Measurements from ENCODE around the gene SDK1.
"Not testable (repeated sequence)": the region's sequence is repeated elsewhere in the genome, so short reads cannot be mapped to it uniquely, and the experiment has no call there.

SDK1 gene

DNA sequence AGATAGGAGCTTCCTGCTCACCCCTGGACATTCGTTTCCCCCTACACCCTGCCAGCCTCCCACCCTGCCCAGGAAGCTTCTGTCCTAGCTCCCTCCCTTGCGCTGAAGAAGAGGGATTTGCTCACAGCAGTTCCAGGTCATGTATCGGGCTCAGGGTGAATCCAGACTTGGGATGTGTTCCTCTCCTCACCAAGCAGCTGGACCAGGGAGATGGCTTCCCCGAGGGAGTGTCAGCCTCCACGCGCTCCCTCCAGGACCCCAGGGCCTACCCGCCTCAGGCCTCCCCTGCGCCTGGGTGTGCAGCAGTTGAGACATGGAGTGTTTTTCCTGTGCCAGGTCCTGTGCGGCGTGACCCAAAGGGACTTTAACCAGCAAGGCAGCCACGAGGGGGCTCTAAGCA lies 945.5 kb downstream of the SDK1 start:
- DNase-seq (ENCODE audit: low spot score) = no peak

DNA sequence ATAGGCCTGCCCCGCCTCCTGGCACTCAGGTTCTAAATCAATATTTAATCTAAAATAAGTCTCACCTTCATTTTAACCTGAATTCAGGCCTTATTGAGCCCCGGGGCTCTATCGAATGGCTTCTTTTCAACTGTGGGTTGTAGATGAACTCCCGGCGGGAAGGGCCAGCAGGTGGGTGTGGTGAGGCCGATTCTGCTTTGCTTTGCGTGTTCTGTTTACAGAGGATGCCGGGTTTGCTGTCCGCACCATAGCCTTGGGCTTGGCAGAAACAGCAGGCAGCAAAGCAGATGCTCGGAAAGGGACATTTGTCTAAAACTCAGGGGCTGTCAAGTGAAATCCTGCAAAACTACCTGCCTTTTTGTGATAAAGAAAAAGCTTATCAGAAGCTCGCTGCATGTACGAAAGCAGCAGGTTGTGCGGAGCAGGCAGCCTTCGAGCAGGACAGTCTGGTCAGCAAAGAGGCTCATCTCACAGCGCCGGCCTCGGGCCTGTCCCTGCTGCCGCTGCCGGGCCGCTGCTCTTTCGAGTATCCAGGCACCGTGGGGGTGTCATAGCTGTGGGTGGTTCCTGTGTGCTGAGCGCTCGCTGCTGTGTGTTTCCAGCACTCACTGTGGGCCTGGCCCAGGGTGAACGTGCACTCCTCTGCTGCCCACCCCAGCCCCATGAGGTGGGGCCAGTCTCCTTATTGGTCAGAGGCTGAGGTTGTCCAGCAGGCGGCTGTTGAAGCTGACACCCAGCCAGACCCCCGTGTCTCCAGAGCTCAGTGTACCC lies 946.2 kb downstream of the SDK1 start:
- DNase-seq (ENCODE audit: low spot score) = no peak

DNA sequence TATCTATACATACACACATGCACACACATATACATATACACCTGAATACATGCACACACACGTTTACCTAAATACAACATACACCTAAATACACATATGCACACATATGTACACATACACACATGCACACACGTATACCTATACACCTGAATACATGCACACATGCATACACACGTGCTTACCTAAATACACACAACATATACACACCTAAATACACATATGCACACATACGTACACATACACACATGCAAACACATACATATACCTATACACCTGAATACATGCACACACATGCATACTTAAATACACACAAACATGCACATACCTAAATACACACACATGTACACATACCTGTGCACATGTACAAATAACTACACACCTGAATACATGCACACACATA lies 947.2 kb downstream of the SDK1 start:
- no peak for DNase-seq (ENCODE audit: low spot score)

DNA sequence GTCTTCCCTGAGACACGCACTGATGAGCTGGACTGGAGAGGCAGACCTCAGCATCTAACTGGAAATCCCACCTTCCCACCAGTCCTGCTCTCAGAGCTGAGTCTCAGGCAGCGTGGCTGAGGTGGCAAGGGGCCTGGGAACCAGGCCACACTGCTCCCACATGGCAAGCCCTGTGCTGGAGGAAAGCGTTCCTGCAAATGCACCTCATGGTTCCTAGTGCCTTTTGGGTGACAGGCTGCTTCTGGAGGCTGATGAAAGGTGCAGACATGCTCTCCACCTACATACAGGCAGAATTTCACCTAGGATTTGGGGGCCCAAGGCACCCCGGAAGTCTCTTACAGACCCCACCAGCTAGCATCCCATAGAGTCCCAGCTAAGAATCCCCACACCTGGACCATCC lies 948.2 kb downstream of the SDK1 start:
- DNase-seq (ENCODE audit: low spot score) = no peak

DNA sequence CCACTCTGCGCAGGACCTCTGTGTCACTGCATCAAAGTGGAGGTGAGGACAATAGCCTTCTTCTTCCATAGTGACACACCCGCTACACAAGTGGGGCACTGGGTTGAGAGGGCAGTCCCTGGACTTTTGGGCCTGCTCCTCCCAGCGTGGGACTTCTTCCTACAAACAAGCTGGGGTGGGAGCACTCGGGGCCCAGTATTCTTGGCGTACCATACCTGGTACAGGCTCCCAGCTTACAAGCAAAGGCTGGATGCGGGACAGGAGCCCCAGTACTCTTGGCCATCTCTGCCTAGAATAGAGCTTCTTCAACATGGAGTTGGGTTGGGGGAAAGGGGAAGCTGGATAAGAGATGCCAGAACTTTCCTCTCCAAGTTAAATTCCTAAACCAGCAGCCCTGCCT lies 954.3 kb downstream of the SDK1 start:
- no peak for DNase-seq (ENCODE audit: low spot score)

DNA sequence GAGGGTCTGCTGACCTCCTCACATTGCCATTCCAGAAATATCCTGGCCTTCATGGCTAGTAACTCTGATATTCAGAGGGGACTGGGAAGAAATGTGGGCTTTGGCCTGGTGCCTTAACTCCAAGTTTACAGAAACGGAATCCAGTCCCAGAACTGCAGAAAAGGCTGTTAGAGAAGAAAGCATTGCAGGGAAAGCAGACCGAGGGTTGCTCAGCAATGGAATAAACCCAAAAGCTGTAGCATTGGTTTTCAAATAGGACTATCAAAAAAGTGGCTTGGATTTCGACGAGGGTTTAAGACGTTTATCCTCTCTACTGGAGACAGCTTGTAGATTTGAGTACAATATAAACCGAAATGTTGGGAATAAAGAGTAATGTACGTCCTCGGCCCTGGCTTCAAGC lies 955.2 kb downstream of the SDK1 start:
- DNase-seq (ENCODE audit: low spot score) = no peak

DNA sequence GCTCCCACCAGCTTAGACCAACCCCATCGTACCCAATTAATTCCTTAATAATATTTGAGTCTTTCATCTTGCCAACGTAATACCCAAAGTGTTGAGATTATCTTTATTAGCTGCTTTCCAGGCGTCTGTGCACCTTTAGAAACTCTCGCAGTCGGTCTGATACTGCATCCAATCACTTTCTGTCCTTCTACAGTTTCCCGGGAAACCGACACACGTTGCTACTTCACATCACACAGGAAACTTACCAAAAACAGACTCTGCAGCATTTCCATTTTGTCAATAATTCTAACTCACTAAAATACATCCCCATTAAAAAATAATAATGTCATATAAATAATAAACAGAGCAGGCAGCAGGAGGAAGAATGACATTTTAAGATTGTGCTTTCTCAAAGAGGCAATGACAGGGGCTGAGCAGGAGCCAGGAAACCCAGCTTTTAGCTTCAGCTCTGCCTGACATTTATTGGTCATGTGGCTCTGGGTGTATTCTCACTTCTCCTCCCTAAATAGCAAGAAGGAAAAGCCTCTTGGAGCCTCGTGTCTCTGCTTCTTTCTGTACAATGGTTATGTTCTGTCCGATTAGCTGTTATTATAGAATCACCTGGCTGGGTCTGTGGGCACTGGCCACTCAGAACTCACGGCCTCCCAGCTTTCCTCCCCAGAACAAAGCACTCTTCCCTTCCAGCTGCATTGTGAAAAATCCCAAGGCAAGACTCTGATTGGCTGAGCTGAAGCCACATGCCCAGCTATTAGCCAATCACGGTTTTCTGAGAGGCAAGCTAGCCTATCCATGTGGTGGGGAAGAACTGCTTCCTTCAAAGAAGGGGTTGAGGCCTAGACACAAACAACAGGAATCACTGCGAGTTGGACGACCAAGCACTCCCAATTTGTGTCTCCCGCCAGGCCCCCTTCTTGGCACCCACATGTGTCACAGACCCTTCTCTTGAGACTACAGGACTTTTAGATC lies 956.4 kb downstream of the SDK1 start:
- no peak for DNase-seq (ENCODE audit: low spot score)

DNA sequence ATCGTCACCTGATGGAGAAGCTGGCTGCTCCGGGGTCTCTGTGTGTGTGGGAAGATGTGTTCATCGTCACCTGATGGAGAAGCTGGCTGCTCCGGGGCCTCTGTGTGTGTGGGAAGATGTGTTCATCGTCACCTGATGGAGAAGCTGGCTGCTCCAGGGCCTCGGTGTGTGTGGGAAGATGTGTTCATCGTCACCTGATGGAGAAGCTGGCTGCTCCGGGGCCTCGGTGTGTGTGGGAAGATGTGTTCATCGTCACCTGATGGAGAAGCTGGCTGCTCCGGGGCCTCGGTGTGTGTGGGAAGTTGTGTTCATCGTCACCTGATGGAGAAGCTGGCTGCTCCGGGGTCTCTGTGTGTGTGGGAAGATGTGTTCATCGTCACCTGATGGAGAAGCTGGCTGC lies 959.1 kb downstream of the SDK1 start:
- DNase-seq (ENCODE audit: low spot score) = not testable (repeated sequence)

DNA sequence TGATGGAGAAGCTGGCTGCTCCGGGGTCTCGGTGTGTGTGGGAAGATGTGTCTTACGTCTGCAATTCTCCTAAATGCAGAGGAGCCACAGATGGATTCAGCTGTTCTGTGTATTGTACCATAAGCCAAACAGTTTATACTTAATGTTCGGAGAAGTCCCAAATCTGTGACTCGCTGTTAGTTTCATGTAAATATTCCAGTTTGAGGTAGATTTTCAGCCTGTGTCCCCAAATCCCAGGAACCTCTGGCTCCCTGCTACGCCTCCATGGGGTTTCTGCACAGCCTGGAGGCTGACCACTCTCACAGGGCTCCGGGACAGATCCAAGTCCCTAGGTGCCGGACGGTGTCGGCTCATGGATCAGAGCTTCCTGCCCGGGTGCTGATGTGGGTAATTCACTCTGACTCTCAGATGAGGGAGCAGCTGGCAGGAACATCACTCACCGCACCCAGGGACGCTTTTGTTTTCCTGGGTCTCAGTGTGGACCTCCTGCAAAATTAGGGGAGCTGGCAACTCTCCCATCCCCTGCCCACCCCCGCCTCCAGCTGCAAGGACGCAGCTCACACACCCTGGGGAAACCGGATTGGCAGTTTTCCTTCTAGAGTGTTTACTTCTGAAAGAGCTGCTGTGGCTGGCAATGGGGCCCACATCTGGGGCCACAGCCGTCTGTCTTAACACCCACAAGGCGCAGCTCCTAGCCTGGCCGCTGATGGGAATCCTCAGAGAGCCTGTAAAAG lies 960.0 kb downstream of the SDK1 start:
- DNase-seq (ENCODE audit: low spot score) = no peak

DNA sequence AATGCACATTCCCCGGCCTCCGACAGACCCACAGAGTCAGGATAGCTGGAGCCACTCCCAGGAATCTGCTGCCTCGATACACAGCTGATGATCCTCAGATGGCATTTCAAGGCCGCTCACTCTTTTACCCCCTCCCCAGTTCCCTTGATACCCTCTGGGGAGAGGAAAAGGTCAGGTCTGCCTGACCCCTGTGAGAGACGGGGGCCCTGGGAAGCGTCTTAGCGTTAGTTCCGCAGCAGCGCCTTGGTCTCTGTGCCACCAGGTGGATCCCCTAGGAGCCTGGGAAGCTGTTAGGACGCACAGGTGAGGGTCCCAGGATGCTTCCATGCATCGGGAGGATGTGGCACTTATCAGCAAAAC lies 960.5 kb downstream of the SDK1 start:
- DNase-seq (ENCODE audit: low spot score) = no peak

DNA sequence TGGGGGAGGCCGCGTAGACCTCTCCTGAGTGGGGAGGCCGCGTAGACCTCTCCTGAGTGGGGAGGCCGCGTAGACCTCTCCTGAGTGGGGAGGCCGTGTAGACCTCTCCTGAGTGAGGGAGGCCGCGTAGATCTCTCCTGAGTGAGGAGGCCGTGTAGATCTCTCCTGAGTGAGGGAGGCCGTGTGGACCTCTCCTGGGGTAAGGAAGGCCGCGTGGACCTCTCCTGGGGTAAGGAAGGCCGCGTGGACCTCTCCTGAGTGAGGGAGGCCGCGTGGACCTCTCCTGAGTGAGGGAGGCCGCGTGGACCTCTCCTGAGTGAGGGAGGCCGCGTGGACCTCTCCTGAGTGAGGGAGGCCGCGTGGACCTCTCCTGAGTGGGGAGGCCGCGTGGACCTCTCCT lies 963.2 kb downstream of the SDK1 start:
- not testable (repeated sequence) for DNase-seq (ENCODE audit: low spot score)

DNA sequence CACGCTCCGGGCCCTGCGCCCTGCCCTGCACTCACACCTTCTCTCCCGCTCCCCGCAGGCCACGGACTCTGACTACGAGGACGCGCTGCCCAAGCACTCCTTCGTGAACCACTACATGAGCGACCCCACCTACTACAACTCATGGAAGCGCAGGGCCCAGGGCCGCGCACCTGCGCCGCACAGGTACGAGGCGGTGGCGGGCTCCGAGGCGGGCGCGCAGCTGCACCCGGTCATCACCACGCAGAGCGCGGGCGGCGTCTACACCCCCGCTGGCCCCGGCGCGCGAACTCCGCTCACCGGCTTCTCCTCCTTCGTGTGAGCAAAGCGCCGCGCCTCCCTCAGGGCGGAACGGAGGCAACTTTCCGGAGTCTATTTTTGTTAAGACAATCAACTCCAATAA lies 964.0 kb downstream of the SDK1 start:
- DNase-seq (ENCODE audit: low spot score) = no peak

DNA sequence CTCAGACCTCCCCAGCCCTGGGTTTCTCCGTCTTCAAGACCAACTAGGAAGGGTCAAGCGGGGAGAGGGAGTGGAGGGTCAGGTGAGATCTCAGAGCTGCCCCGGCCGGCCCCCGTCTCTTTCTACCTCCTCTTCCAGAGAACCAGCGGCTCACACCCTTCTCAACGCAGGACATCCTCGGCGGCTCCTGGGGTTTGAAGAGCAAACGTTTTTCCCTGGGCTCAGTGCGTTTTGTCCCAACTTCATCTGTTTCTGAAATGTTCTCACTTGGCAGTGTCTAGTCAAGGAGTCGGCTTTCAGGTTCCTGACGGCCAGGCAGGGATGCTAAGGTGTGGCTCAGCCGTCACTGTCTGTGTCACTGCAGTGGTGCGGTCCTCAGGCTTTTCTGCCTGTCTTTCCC lies 964.6 kb downstream of the SDK1 start:
- DNase-seq (ENCODE audit: low spot score) = no peak

DNA sequence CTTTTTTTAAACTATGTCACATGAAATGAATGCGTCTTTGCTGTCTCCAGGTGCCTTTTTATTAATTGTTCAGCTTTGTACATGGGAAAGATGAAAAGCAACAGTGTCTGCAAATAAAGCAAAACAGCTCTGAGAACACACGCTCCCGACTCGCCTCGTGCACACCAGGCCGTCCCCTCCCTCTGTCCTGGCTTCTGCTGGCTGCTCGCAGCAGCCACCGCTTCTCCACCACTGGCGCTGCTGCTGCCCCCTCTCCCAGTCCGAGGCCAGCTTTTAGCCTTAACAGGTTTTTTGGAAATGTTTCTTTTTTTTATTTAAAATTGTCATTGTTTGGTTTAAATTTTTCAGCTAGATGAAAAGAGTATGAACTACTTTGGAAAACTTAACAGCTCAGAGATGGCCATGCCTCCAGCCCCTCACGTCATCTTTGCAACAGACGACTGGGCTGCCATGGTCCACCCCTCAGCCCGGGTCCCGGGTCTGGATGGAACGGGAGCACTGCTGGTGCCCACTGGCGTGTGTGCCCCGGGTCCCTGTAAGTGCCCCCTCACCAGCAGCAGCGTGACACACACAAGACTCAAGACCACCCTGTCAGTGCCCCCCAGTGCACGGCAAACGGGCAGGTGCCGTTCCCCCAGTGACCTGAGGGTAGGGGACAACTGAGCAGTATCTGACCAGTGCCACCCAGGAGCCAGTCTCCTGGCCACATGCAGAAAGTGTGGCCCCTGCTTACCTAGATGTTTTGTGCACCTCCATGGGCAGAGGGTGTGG lies 965.4 kb downstream of the SDK1 start:
- no peak for DNase-seq (ENCODE audit: low spot score)

DNA sequence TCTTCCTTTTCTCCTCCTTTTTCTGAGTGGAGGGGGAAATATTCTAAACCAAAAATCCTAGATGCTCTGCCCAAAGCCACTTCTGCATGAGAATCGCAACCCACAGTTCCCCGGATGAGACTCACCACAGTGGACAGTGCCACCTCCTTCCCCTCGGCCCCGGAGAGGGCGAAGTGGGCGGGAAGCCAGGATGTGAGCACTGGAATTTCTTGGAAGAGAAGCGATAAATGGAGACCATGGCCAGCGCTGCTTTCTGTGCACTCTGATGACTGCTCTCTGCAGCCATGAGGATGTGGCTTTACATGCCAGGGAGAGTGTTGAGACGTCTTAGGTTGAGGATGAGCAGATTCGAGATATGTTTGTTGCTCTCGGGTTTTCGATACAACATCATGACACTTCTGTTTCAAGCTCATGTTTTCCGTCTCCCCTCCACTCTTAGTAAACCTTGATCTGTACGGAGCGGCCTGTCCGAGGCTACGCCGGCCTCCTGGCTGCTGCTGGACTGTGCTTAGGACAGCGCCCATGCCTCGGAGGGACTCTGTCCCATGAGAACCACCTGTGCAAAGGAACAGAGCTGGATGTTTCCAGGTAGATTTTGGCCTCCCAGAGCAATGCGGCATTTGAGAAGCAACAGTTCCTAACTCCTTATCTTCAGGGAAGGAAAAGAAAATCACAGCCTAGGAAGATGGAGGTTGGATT lies 966.4 kb downstream of the SDK1 start:
- DNase-seq (ENCODE audit: low spot score) = no peak

DNA sequence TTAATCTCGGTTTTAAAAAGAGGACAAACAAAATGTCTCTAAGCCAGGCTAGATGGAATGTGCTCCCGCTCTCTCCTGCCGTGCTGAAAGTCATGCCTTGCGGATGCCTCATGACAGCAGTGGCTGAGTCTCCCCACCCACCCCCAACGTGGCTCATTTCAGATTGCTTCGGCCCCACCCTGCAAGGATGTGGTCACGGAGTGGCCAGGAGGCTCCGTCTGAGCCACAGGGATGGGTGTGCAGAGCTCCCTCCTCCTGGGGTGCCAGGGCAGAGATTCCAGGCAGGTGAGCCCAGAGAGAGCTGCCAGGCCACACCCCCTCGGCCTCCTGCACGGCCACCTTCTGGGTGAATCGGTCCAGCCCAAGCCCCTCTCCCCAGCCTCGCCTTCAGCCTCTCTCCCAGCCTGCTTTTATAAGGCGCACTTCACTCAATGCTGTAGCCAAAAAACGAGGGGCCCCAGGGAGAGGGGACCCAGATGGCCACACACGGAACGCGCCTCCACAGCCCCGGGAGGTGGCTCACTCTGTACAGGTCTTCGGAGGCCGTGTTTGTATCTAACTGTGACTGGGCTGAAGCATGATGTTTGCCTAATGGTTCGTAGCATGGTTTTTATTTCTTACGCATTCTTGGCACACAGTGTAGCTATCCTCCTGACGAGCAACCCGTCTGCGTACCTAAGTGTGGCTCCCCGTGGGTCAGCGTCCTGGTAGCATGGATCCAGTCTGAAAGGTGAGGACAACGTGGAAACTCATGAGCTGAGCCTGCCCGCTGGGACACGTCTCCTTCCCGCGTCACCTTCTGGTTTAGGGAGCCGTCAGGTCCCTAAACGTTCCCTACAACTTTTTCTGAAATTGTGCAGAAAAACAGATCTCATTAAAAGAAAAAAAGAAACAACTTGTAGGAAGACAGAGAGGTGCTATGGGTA lies 967.3 kb downstream of the SDK1 start:
- no peak for DNase-seq (ENCODE audit: low spot score)

DNA sequence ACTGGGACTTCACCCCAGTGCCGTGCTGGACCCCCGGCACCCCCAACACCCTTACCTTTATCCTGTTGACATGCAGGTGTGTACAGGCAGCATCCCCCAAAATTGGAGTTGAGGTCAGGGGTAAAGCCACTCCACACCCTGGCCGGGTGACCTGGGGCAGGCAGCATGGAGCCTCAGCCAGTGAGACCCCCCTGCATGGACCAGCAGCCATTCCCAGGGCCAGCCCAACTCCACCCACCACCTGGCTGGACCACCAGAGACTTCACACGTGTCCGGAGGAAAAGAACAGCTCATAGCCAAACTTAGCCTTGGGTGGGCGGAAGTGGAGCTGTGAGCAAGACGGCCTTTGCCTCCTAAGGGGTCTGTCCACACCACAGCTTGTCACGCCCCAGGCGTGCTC lies 968.0 kb downstream of the SDK1 start:
- no peak for DNase-seq (ENCODE audit: low spot score)

DNA sequence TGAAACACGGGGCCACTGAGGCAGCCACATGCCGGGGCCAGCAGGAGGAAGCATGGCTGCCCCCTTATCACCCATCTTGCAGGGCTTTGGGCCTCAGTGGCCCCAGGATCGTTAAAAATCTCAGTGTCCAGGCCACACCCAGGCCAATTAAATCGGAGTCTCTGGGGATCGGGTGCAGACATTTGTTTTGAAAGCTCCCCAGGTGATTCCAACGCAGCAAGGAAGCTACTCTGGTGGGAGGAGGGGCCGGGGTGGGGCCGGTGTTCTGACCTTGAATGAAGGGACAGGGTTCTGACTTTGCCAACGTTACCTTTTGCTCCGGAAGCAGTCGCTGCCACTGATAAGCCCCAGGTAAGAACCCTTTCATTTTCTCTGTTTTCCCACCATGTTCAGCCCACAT lies 968.7 kb downstream of the SDK1 start:
- DNase-seq (ENCODE audit: low spot score) = no peak

DNA sequence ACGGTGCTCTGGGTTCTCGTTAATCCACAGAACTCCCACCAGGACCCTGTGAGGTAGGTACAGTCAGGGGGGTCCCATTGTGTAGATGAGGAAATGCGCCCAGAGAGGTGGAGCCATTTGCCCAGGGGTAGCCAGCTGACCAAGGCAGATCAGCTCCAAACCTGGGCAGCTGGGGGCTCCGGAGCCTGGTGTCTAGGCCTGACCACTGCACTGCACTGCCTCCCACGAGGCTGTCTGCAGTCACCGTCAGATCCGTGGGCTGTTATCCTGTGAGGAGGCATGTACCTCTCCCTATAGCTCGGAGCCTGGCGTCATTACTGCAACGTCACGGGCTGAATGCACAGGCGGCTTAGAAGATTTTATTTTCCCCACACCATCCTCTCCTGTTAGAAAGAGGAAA lies 969.2 kb downstream of the SDK1 start:
- DNase-seq (ENCODE audit: low spot score) = no peak

Measured in GM03348 (cell line).